AML-193 (cell line): Measurements from ENCODE around the gene MS4A18.
"Not testable (repeated sequence)": the region's sequence is repeated elsewhere in the genome, so short reads cannot be mapped to it uniquely, and the experiment has no call there.

ENCODE experiments used
- DNase-seq, 2 experiments: peaks; one replicate each; lab custom pipeline; 2025; lab: John Stamatoyannopoulos, UW

MS4A18 gene

DNA sequence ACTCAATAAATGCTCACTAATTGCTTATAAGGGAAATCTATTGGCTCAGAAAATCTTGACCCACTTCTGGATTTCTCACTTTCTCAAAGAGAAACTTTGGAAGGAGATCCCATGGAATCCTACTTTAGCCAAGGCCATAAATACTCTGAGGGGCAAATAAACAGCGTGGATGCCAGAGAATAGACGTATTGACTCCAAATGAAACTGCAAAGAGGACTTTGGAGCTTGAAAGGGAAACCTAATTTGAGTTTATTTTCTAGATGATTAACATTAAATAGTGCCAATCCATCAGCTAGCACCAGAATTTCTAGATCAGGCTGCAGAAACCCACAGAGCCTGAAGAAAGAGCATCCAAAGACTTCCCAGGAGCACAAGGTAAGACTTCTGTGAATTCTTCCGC lies at the start of gene MS4A18:
MS4A18 (plus strand) TSS at position 301 of the 400 bp plus-strand sequence.
- DNase-seq = no peak

DNA sequence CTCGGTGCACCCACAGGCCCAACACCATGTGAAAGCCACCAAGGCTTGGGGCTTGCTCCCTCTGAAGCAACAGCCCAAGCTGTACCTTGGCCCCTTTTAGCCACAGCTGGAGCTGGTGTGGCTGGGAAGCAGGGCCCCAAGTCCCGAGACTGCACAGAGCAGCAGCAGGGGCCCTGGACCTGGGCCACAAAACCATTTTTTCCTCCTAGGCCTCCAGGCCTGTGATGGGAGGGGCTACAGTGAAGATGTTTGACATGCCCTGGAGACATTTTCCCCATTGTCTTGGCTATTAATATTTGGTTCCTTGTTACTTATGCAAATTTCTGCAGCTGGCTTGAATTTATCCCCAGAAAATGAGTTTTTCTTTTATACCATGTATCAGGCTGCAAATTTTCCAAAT lies 46.3 kb upstream of the MS4A18 start:
- DNase-seq = not testable (repeated sequence)

DNA sequence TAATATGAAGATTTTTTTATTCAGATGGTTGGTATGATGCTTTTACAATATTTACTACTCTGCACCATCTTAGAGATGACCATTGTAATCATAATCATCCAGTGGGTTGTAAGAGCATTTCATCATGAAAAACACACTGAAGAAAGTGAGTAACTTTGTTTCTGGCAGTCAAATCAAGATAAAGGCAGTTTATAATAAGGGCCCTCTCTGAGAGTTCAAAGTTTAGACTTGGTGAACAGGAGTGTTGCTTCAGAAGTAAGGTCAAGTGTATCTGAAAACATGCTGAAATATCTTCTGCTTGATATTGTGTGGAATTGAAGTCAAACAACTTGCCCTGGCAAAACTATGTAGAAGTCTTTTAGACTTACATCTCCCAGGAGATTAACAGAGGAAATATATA lies 44.6 kb upstream of the MS4A18 start:
- no peak for DNase-seq

DNA sequence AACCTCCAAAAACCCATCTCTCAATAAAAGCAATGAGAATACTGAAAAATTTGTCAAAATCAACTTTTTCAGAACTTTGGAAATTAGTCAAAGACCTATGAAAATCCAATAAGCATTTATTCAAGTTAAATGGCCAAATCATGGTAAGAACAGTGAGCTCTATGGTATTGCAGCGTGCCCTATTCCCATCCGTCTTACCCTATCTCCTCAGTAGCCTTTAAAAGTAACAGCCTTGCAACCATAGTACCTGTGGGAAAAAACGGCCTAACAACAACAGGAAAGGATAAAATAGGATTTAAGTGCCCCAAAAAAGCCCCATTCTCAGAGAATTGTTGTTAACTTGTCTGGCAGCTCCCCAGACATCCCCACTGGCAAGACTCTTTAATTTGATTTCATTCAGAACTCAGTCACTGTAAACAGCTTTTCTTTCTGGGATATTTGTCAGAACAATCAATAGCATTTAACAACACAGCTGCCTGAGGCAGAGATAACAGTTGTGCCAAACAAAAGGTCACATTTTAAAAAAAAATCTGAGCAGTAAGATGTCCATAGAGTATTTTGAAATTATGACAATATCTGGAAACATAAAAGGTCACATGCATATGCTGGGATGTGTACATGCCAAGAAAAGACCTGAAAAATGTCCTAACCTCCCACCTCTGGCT lies 43.9 kb upstream of the MS4A18 start:
- no peak for DNase-seq

DNA sequence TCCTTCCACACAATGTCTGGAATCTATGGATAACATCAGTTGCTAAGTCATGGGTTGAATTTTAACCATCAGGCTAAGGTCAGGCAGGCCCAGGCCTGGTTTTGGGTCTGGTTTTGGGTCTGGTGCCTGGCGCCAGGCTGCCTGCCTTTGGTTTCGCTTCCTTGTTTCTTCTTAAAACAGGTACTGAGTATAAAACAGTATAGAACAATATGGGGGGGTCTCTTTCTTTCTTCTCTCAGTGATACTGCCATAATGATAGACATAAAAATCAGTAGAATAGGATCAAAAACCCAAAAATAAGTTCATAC lies 40.0 kb upstream of the MS4A18 start:
- not testable (repeated sequence) for DNase-seq

DNA sequence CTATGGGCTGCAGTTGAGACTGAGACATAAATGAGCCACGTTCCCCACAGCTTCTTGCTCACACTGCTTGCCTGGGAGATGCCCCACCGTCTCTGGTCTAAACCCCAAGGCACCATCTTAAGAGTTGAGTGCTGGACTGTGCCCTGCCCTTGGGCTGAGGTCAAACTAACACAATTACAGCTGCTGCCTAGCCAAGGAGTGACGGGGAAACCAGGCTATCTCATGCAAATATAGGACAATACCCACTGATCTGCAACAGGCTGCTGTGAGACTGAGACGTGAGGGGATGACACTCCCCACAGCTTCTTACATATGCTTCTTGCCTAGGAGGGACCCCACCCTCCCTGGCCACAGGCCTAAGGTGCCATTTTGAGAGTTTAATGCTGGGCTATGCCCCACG lies 32.9 kb upstream of the MS4A18 start:
- no peak for DNase-seq

DNA sequence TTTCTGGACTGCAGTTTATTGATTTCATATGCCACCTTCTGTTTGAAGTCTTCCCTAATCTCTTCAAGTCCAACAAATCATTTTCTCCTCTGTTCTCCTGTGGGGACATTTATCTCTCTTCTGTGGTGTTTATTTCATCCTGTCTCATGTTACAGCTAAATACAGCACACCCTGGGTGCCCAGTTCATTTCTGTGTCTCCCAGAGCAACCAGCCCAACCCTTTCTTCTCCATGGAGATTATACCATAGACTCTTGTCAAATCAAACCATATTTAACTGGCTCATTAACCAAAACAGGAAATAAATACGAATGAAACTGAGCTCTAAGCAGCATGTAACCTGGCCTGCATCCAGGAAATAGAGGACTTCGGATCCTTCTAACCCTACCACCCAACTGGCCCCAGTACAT lies 25.2 kb upstream of the MS4A18 start, which contains the start of gene MS4A8:
MS4A8 (plus strand) TSS at position 329 of the 408 bp plus-strand sequence. CDS start 1,249 bp downstream, outside the sequence.
- DNase-seq = no peak

DNA sequence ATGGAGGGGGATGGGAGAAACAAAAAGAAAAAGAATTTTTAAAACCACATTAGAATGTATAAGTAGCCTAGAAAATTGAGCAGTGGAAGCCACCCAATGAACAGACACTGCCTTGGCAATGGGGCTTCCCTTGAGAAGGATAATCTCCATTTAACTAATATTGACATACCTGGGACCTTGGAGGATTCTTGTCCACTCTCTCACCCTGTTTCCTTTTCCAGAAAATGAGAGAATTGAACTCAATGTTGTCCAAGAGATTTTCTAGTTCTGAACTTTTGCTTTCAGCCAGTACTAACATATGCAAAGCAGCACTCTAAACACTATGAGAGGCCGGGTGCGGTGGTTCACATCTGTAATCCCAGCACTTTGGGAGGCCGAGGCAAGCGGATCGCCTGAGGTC lies 24.6 kb upstream of the MS4A18 start:
- no peak for DNase-seq

DNA sequence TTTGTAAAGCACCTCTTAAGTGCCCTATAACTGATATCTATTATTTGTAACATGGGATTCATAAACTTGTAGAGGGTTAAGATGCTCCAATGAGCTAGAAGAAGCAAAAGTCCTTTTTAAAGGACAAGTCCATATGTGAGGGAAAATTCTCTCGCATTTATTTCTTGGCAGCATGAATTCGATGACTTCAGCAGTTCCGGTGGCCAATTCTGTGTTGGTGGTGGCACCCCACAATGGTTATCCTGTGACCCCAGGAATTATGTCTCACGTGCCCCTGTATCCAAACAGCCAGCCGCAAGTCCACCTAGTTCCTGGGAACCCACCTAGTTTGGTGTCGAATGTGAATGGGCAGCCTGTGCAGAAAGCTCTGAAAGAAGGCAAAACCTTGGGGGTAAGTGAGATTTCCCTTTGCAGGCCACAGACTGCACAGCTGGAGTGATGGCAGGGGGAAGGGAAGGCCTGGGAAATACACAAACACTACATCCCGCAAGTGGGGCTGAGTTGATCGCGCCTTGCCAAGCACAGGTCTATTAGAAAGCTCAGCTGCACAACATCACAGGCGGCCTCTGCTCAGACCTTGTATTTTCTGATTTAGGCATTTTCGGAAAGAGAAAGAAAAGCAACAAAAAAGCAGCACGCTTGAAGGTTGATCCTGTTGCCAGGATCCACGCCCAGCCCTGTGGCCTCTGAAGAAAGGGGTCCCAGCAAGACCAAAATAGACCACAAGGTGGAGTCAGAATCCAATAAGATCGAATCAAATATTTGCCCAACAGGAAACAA lies 23.6 kb upstream of the MS4A18 start:
- DNase-seq = no peak

DNA sequence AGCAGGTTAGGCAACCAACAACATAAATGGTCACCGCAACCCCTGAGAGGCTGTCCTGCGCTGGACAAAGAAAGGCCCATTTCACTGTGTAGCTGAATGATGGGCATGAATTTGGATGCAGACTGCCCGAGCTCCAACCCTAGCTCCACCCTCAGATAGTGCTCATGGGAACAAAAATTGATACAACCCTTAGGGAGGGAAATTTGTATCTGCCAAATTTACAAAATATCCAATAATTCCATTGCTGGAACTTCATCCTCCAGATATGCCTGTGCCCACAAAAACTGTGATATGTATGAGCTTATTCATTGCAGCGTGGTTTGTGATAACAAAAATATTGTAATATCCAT lies 23.1 kb upstream of the MS4A18 start:
- DNase-seq = no peak

DNA sequence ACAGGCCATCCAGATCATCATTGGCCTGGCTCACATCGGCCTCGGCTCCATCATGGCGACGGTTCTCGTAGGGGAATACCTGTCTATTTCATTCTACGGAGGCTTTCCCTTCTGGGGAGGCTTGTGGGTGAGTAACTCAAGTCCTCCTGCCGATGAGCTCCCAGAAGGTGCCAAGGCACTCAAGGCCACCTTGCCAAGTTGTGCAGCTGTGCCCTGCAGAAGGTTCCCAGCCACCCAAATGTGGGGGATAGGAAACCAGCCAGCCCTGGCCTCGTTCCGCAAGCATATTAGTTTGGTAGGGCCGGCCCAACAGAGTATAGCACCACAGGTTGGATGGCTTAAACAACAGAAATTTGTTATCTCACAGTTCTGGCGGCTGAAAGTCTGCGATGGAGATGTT lies 21.1 kb upstream of the MS4A18 start:
- DNase-seq = no peak

DNA sequence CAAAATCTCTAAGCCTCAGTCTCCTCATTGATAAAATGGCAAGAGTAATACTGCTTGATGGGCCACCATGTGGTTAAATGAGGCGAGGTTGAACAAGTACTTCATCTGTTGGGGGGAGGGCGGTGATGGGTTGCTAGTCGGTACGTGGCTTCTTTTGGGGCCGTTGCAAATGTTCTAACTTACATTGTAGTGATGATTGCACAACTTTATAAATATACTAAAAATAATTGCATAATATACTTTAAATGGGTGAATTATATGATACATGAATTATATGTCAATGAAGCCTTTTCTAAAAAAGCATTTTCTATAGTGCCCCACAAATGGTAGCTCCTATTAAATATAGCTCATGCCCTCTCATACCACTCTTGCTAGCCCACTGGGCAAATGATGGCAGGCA lies 18.6 kb upstream of the MS4A18 start:
- no peak for DNase-seq

DNA sequence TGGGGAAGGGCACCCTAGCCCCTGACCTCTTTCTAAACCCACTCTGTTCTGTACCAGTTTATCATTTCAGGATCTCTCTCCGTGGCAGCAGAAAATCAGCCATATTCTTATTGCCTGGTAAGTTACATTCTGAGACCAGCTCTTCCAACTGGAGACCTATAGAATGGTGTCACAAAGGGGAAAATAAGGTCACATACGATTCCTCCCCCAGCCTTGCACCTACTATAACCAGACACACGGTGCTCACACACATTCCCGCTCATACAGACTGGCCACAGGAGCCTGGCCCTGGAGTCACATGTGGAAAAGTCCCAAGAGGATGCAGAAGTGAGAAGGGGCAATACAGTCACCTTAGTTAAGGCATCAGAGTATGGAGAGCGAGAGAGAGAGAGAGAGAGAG lies 17.6 kb upstream of the MS4A18 start:
- DNase-seq = no peak

DNA sequence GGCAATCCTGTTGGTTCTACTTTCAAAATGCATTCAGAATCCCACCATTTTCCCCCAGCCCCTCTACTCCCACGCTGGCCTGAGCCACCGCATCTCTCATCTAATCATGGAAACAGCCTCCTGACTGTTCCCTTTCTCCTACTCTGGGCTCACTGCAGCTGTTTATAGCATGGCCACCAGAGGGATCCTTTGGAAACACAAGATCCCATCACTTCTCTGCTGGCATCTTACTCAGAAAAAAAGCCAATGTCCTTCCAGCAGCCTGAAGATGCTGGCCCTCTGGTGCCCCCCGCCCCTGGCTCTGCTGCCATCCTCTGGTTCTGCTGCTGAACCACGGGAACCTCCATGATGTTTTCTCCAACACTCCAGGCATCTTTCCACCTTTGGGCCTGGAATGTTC lies 14.0 kb upstream of the MS4A18 start:
- no peak for DNase-seq

DNA sequence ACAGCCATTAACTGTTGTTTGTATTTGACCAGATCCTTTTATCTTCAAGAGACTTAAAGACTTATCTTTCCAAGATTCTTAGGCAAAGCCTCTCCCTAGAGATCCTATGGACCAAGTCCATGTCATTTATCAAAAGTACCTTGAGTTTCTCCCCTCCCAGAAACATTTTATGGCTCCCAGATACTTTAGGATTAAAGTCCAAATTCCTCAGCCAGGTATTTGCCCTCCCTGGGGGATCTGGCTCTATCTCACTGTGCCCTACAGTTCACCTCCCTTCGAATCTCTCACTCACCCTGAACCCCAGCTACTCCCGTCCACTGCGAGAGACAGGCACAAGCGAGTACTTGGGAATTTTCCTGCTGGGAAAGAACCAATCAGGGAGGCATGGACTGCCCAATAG lies 13.2 kb upstream of the MS4A18 start:
- no peak for DNase-seq

DNA sequence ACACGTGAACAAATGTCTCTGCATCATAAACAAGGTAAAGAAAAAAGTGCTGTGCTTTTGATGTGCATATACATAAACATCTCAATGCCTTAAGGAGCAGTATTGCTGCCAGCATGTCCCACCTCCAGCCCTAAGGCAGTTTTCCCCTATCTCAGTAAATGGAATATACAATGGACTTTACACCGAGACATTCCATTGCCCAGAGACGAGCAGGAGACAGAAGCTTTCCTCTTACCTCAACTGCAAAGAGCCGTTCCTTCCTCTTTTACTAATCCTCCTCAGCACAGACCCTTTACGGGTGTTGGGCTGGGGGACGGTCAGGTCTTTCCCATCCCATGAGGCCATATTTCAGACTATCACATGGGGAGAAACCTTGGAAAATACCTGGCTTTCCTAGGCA lies 11.1 kb upstream of the MS4A18 start:
- DNase-seq = not testable (repeated sequence)

DNA sequence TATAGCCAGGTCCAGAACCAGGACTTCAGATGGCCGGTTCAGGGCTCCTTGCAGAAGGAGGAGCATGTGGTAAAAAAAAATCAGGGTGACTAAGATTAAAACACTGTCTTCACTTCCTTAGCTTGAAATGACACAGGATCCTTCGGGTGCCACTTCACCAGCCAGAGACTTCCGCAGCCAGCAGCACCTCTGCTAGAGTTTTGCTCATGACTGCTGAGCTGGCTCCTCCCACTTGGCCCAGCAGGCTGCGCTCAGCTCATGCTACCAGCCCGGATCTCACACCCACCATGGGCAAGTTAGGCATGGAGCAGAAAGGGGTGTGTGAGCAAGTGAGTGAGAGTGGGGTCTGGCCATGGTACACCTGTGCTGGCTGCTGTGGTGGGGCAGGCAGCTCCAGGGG lies 6.6 kb upstream of the MS4A18 start:
- DNase-seq = no peak

DNA sequence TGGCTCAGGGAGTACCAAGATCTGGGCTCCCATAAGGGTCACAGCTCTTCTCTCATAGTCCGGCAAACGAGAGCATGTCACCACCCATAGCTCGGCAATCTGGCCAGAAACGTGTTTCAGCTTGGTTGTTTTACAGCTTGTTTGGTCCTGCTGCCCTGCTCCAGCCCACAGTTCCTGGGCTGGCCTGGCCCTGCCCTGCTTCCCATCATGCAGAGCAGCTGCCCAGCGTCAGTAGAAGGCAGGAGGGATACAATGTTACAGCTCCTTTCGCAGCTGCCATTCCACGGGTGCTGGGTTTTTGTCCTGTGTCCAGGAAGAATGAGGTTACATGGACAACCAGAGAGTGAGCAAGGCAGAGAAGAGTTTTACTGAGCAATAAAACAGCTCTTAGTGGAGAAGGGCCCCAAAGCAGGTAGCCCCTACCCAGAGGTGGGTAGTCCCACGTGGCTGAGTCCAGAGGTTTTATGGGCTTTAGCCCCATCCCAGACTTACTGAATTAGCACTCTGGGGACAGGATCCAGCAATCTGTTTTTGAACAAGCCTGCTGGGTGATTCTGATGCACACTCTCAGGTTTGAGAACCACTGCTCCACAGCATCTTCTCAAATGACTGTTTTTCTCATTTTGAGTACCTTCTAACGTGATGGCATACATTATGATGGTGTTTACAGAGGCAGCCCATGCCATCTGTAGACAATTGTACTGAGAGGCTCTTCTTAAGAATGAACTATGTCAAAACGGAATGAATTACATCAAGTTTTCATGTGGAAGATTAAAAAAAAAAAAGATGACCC lies 5.8 kb upstream of the MS4A18 start:
- DNase-seq = no peak

DNA sequence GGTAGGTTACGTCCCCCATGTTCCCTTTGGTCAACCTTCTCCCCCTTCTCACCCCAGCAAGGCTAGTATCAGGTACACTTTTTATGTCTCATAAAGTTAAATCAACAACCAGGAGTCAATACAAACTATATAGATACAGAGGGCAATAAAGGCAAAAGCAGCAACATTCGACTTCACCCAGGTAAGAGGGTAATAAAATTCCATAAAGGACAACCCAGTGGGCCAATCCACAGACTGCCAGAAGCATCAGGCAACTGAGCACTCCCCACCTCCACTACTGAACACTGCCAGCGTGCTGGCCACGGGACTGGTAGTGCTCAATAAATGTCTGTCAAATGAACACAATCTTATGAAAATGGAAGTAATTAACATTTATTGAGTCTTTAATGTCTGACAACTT lies 5.1 kb upstream of the MS4A18 start:
- DNase-seq = no peak

DNA sequence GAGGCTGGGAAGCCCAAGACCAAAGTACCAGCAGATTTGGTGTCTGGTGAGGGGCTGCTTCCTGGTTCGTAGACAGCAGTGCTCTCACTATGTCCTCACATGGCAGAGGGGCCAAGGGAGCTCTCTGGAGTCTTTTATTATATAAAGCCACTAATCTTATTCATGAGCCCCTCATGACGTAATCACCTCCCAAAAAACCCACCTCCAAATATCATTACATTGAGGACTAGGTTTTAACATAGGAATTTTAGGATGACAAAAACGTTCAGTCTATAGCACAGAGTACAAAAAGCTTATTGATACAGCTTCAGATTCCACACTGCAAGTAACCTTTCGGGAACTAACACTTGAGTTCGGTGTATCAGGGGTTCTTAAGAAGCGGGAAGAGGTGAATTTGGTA lies 4.1 kb upstream of the MS4A18 start:
- DNase-seq = no peak

DNA sequence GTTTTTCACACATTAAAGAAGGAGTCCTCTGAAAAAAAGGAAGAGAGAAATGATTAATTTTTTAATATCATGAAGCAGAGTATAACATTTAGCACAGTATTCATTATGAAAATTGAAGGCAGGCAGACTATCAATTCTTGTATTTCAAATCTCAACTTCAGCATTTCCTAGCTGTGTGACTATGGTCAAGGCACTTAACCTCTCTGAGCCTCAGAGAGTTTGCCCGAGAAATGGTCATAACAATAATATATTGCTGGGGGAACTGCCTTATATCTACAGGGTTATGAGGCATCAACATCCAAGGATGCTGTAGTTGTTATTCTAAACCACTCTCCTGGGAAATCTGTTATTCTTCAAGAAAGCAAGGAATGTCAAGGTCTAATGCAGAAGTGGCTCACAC lies 1.1 kb downstream of the MS4A18 start:
- no peak for DNase-seq

DNA sequence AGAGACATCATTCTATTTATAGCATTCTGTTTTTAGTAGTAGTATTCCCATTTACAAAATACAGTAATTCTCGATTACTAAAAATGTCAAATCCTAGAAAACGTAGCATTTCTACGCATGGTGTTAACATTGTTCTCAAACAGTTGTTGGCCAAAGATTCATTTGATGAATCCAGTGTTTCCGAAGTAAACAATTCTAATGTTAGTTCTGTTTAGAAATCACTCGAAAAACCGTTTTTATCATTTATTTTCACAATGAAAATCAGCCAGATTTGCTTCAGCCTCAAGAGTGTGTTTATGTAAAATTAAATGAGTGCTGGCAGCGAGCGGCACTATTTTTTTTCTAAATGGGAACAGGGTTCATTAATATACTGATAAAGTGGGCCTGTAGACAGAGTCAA lies 7.1 kb downstream of the MS4A18 start:
- DNase-seq = no peak

DNA sequence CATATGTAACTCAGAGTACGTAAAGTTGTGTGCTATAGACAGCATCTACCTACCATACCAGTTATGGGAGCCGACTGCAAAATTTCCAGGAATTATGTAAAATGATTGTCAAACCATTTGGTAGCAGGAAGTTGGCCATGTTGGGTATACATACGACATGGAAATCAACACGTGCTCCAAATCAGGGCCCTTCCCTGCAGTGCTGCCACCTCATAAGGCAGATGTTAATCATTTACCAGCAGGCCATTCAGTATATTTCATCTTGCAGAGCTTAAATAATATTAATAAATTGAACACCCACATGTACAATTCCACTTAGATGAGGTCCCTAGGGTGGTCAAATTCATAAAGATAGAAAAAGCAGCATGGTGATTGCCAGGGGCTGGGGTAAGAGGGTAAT lies 9.8 kb downstream of the MS4A18 start:
- no peak for DNase-seq
